AG04450 (cell line): Measurements from ENCODE around the gene SLC8A3. TPM values are rescaled to one million over a fixed set of nuclear protein-coding genes. Genes with fewer than 3 reads are reported as not detected.

Experiments
- CTCF ChIA-PET: fragments of 300-600, 350-600 bp; formaldehyde crosslinking; extraction: SDS; loops from one replicate; lab custom pipeline; 2022; ENCODE audit warnings: antibody characterized with exemption, inconsistent platforms; lab: Charles Lee
- POLR2A ChIA-PET: fragments of 350-600 bp; formaldehyde crosslinking; extraction: SDS; loops from one replicate; lab custom pipeline; 2021; ENCODE audit warnings: antibody characterized with exemption, inconsistent platforms; lab: Yijun Ruan, JAX
- DNase-seq: peaks from one replicate; pipeline ENCODE4 v3.0.0-alpha.2; 2011; ENCODE audit warnings: low read depth, low spot score
- H3K27ac ChIP-seq: one replicate; pipeline ENCODE4 v1.5.1; 2012; ENCODE audit warnings: low read depth, low read length, control low read depth
- H3K27me3 ChIP-seq: one replicate; pipeline ENCODE4 v1.6.0; 2012; ENCODE audit warnings: low read length; ENCODE audit not compliant: control insufficient read depth, insufficient read depth
- H3K4me3 ChIP-seq: 2 replicates; pipeline ENCODE4 v1.5.1; 2011; ENCODE audit warnings: mild to moderate bottlenecking, low read depth, low read length, control low read depth
- H3K9me3 ChIP-seq: 2 replicates; pipeline ENCODE4 v1.5.1; 2012; ENCODE audit warnings: low read length; ENCODE audit not compliant: control insufficient read depth, insufficient read depth
- CTCF ChIP-seq: IDR thresholded peaks from 2 replicates; pipeline ENCODE4 v1.5.1; 2011; ENCODE audit warnings: low read depth, low read length, control low read depth, inconsistent platforms
- polyA plus RNA-seq: library from polyadenylated mRNA; depleted of rRNA; stranded (reverse); fragments of >200 nt; gene quantifications from 2 replicates; pipeline ENCODE4 v1.2.3, GENCODE V29; 2011

SLC8A3 gene
- polyA plus RNA-seq, 1 experiment = not detected

- Histone ChIP-seq H3K27me3 (peaks cover 5% of the 10 kb centered on the region), H3K9me3 (no peaks in the 10 kb centered on the region), H3K27ac (no peak overlapping the region), H3K4me3 (no peak overlapping the region)
- ChIA-PET CTCF (interaction anchor here (1.3 to 1.8 kb wide), 2 partner anchors 9 to 260 kb away, joined by 5 to 10 read pairs; no protein-coding TSS in a partner anchor), POLR2A (no interaction called here)
- no peak for DNase-seq
- no peak for TF ChIP-seq CTCF
These were observed 110.4 kb downstream of the SLC8A3 start for GRCh38 chr14:70078329-70078728.

- TF ChIP-seq CTCF = no peak
- CTCF ChIA-PET = interaction anchor here (0.6 to 1.8 kb wide), 3 partner anchors 9 to 260 kb away, joined by 3 to 10 read pairs (median 5); no protein-coding TSS in a partner anchor
- Histone ChIP-seq H3K27me3 (peaks cover 5% of the 10 kb centered on the region), H3K9me3 (no peaks in the 10 kb centered on the region), H3K27ac (no peak overlapping the region), H3K4me3 (no peak overlapping the region)
- POLR2A ChIA-PET = no interaction called here
- DNase-seq = no peak
These were observed 111.0 kb downstream of the SLC8A3 start for GRCh38 chr14:70077720-70078119.

DNA sequence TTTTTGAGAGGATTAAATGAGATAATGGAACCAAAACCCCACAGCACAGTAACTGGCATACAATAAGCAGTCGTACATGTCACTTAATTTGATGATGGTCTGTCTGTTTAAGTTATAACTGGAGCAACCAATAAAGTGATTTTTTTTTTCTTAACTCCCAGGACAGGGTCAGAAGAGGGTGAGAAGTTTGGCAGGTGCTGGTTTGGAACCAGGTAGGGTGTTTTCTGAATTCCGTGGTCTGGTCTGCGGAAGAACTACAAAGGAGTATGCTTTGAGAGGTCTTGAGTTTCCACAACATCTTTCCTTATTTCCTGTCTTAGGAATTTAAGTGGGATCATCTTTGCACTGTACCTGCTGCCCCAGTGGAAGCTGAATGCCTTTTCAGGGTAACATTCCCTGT is 111.7 kb downstream of the SLC8A3 start:
- ChIA-PET POLR2A (no interaction called here), CTCF (interaction anchor here (5.8 kb wide), 1 partner anchor 259 kb away, joined by 78 read pairs; no protein-coding TSS in a partner anchor)

GRCh38 chr14:70073924-70074566 is 114.7 kb downstream of the SLC8A3 start:
- Histone ChIP-seq H3K9me3 (no peaks in the 10 kb centered on the region), H3K4me3 (no peak overlapping the region), H3K27ac (no peak overlapping the region), H3K27me3 (peaks cover 10% of the 10 kb centered on the region)
- CTCF ChIA-PET = interaction anchor here (0.6 to 5.8 kb wide), 26 partner anchors 9 to 265 kb away, joined by 3 to 78 read pairs (median 4); no protein-coding TSS in a partner anchor
- DNase-seq = peak; percentile 24
- peak; percentile 89 for TF ChIP-seq CTCF
- POLR2A ChIA-PET = interaction anchor here (1.1 kb wide), 1 partner anchor 255 kb away, joined by 3 read pairs; no protein-coding TSS in a partner anchor

More for the DNA sequence above, 111.7 kb downstream of the SLC8A3 start:
- TF ChIP-seq CTCF = no peak
- Histone ChIP-seq H3K9me3 (no peaks in the 10 kb centered on the region), H3K27ac (no peak overlapping the region), H3K27me3 (peaks cover 5% of the 10 kb centered on the region), H3K4me3 (no peak overlapping the region)
- no peak for DNase-seq

DNA sequence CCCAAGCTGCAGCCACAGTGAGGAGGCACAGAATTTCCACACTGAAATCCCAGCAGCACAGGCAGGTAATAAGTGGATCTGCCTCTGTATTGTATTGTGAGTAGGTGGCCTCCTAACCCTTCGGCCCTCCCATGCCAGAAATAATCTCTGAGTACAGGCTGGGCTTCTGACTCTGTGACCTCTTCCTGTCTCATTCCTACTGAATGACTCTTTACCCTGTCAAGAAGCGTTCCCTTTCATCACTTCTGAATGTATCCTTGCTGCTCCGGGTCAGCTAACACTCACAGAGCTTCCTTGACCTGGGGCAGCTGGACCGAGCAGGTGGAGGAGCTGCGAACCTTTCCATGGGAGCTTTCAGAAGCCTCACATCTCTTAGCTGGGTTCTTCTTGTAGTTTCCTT is 119.6 kb downstream of the SLC8A3 start:
- CTCF ChIA-PET = interaction anchor here (0.8 to 1.4 kb wide), 2 partner anchors 18 to 23 kb away, joined by 3 read pairs; no protein-coding TSS in a partner anchor
- Histone ChIP-seq H3K4me3 (no peak overlapping the region), H3K9me3 (no peaks in the 10 kb centered on the region), H3K27ac (no peak overlapping the region), H3K27me3 (peaks cover 10% of the 10 kb centered on the region)
- DNase-seq = no peak
- TF ChIP-seq CTCF = no peak
- POLR2A ChIA-PET = no interaction called here
